ENCODE measurements around the gene ZNF513. TPM values are rescaled to one million over a fixed set of nuclear protein-coding genes. Genes with fewer than 3 reads are reported as not detected.

Gene ZNF513
- total and polyA plus RNA-seq, 3 donors from 2014 or later: 26.7 to 39.8 (median 39.4) TPM

- no peaks in the 10 kb centered on the region for H3K9me3 ChIP-seq
- TF ChIP-seq CTCF (IDR thresholded peaks at IDR 0.05): no peak
- TF ChIP-seq POLR2A (IDR thresholded peaks at IDR 0.05): no peak
- no peak overlapping the region for H3K4me3 ChIP-seq
- H3K4me1 ChIP-seq: no peaks in the 10 kb centered on the region
- DNase-seq: no peak
- WGBS, 2 donors: 98% methylated on average over 3 of the region's 3 CpGs
- intact Hi-C loops (cut with DNase I; ENCODE audit: low total_unique reads): no loop called here
- H3K27me3 ChIP-seq: no peaks in the 10 kb centered on the region
- H3K27ac ChIP-seq: no peak overlapping the region
- no peaks in the 10 kb centered on the region for H3K36me3 ChIP-seq (ENCODE audit: low read depth, missing control alignments)
These were observed 42.4 kb upstream of the ZNF513 start for GRCh38 chr2:27422958-27423357.

- TF ChIP-seq POLR2A (IDR thresholded peaks at IDR 0.05) (no peak), CTCF (IDR thresholded peaks at IDR 0.05) (no peak)
- Histone ChIP-seq H3K4me1 (no peaks in the 10 kb centered on the region), H3K4me3 (no peak overlapping the region), H3K27me3 (no peaks in the 10 kb centered on the region), H3K36me3 (ENCODE audit: low read depth, missing control alignments) (no peaks in the 10 kb centered on the region), H3K27ac (no peak overlapping the region), H3K9me3 (no peaks in the 10 kb centered on the region)
- WGBS, 2 donors: 89 to 90% methylated on average over 4 of the region's 4 CpGs
- no peak for DNase-seq
- intact Hi-C loops (cut with DNase I; ENCODE audit: low total_unique reads): no loop called here
These were observed 41.2 kb upstream of the ZNF513 start for GRCh38 chr2:27421660-27422250.

- Histone ChIP-seq H3K27me3 (no peaks in the 10 kb centered on the region), H3K27ac (no peak overlapping the region), H3K36me3 (ENCODE audit: low read depth, missing control alignments) (no peaks in the 10 kb centered on the region), H3K4me3 (no peak overlapping the region), H3K4me1 (no peaks in the 10 kb centered on the region), H3K9me3 (no peaks in the 10 kb centered on the region)
- intact Hi-C loops (cut with DNase I; ENCODE audit: low total_unique reads): no loop called here
- no peak for DNase-seq
- no peak for TF ChIP-seq POLR2A (IDR thresholded peaks at IDR 0.05)
These were observed 40.5 kb upstream of the ZNF513 start for GRCh38 chr2:27420996-27421395.

GRCh38 chr2:27416151-27416550 is 35.6 kb upstream of the ZNF513 start:
- Histone ChIP-seq H3K27me3 (no peaks in the 10 kb centered on the region), H3K4me1 (no peaks in the 10 kb centered on the region), H3K9me3 (no peaks in the 10 kb centered on the region), H3K4me3 (no peak overlapping the region), H3K36me3 (ENCODE audit: low read depth, missing control alignments) (no peaks in the 10 kb centered on the region), H3K27ac (no peak overlapping the region)
- no peak for DNase-seq
- TF ChIP-seq CTCF (IDR thresholded peaks at IDR 0.05): no peak
- TF ChIP-seq POLR2A (IDR thresholded peaks at IDR 0.05): no peak
- 93 to 96% methylated on average over 6 of the region's 6 CpGs for WGBS, 2 donors
- intact Hi-C loops (cut with DNase I; ENCODE audit: low total_unique reads): no loop called here

- intact Hi-C loops (cut with DNase I; ENCODE audit: low total_unique reads): no loop called here
- TF ChIP-seq POLR2A (IDR thresholded peaks at IDR 0.05) (no peak), CTCF (IDR thresholded peaks at IDR 0.05) (no peak)
- H3K9me3 ChIP-seq: no peaks in the 10 kb centered on the region
- no peak for DNase-seq
- no peak overlapping the region for H3K4me3 ChIP-seq
- 85 to 86% methylated on average over 9 of the region's 9 CpGs for WGBS, 2 donors
- H3K27ac ChIP-seq: no peak overlapping the region
- peaks cover 10% of the 10 kb centered on the region for H3K4me1 ChIP-seq
- no peaks in the 10 kb centered on the region for H3K27me3 ChIP-seq
- no peaks in the 10 kb centered on the region for H3K36me3 ChIP-seq (ENCODE audit: low read depth, missing control alignments)
These were observed 32.1 kb upstream of the ZNF513 start for GRCh38 chr2:27412419-27413152.
